Measurements from ENCODE around the gene GAB2.

Gene GAB2

GRCh38 chr11:78397398-78397797 is 20.2 kb downstream of the GAB2 start:
- peak; percentile 62 for DNase-seq

- no peak for DNase-seq
Measured at GRCh38 chr11:78395597-78395996, 22.0 kb downstream of the GAB2 start.

GRCh38 chr11:78392854-78393253 is 24.8 kb downstream of the GAB2 start:
- no peak for DNase-seq

GRCh38 chr11:78391424-78391823 is 26.2 kb downstream of the GAB2 start:
- DNase-seq: no peak

GRCh38 chr11:78390809-78391208 is 26.8 kb downstream of the GAB2 start:
- no peak for DNase-seq

GRCh38 chr11:78386215-78386941 is 31.2 kb downstream of the GAB2 start:
- DNase-seq: no peak

- no peak for DNase-seq
Measured at GRCh38 chr11:78385205-78385604, 32.4 kb downstream of the GAB2 start.

GRCh38 chr11:78384231-78384630 is 33.4 kb downstream of the GAB2 start:
- no peak for DNase-seq

- no peak for DNase-seq
Measured at GRCh38 chr11:78381865-78382264, 35.8 kb downstream of the GAB2 start.

- DNase-seq: no peak
Measured at GRCh38 chr11:78380615-78381051, 37.0 kb downstream of the GAB2 start.

GRCh38 chr11:78379039-78379670 is 38.5 kb downstream of the GAB2 start:
- peak; percentile 11 for DNase-seq

GRCh38 chr11:78377625-78378418 is 39.8 kb downstream of the GAB2 start:
- DNase-seq: no peak

GRCh38 chr11:78376858-78377257 is 40.8 kb downstream of the GAB2 start:
- no peak for DNase-seq

- DNase-seq: no peak
Measured at GRCh38 chr11:78374917-78375316, 42.7 kb downstream of the GAB2 start.

- no peak for DNase-seq
Measured at GRCh38 chr11:78373689-78374088, 43.9 kb downstream of the GAB2 start.

- no peak for DNase-seq
Measured at GRCh38 chr11:78372114-78372768, 45.4 kb downstream of the GAB2 start.

- no peak for DNase-seq
Measured at GRCh38 chr11:78371221-78371891, 46.3 kb downstream of the GAB2 start.

- DNase-seq: no peak
Measured at GRCh38 chr11:78370406-78371172, 47.0 kb downstream of the GAB2 start.

- DNase-seq: no peak
Measured at GRCh38 chr11:78365381-78365792, 52.2 kb downstream of the GAB2 start.

- DNase-seq: no peak
Measured at GRCh38 chr11:78364128-78364751, 53.4 kb downstream of the GAB2 start.

- no peak for DNase-seq
Measured at GRCh38 chr11:78363024-78363619, 54.5 kb downstream of the GAB2 start.

Measured in activated CD4-positive, alpha-beta T cell treated with anti-CD3 and anti-CD28 coated beads, Interleukin-2, Interleukin-6, amounts not matched to agents 100 ng/mL and 50 ng/mL, durations not matched to agents 16 hours and 8 hours (primary cell).